Muscle of leg (tissue), 11 donors: ENCODE measurements around the gene NR3C2. TPM values are rescaled to one million over a fixed set of nuclear protein-coding genes. Genes with fewer than 3 reads are reported as not detected.
"Not testable (repeated sequence)": the region's sequence is repeated elsewhere in the genome, so short reads cannot be mapped to it uniquely, and the experiment has no call there.

ENCODE experiments used
- DNase-seq: peaks from one replicate; pipeline ENCODE4 v3.0.0; 2013
- H3K27ac ChIP-seq: one replicate; pipeline ENCODE4 v1.5.1; 2013; ENCODE audit warnings: mild to moderate bottlenecking, low read length, control low read depth
- H3K27me3 ChIP-seq: one replicate; pipeline ENCODE4 v1.6.1; 2013; ENCODE audit warnings: low read length; ENCODE audit not compliant: control insufficient read depth, insufficient read depth
- H3K36me3 ChIP-seq: one replicate; pipeline ENCODE4 v1.6.1; 2013; ENCODE audit warnings: low read length; ENCODE audit not compliant: control insufficient read depth, insufficient read depth
- H3K4me1 ChIP-seq: one replicate; pipeline ENCODE4 v1.6.1; 2013; ENCODE audit warnings: low read length; ENCODE audit not compliant: control insufficient read depth, insufficient read depth
- H3K4me3 ChIP-seq: one replicate; pipeline ENCODE4 v1.5.1; 2013; ENCODE audit warnings: low read length, control low read depth
- H3K9me3 ChIP-seq: replicated peaks from 2 replicates; pipeline ENCODE4 v1.6.1; 2013; ENCODE audit warnings: low read depth, low read length; ENCODE audit not compliant: control insufficient read depth
- WGBS: methylation state at CpG from one replicate; pipeline ENCODE4 v1.1.5; 2013; ENCODE audit warnings: missing lambda C conversion rate; ENCODE audit not compliant: insufficient coverage; 5-methylcytosine and 5-hydroxymethylcytosine counted together
- polyA plus RNA-seq, 8 donors: library from polyadenylated mRNA; unstranded; fragments of 120-200 nt; gene quantifications; one replicate each; pipeline versions ENCODE4 v1.2.1 to v1.2.3, GENCODE V29; 2013; ENCODE audit warnings: inconsistent platforms in 1 of 8, low replicate concordance in 1 of 8; ENCODE audit not compliant: insufficient read length in 8 of 8, insufficient read depth in 1 of 8
- total RNA-seq: library from RNA; stranded (reverse); fragments of 120-200 nt; gene quantifications from one replicate; pipeline ENCODE4 v1.2.4, GENCODE V29; 2013

NR3C2 gene
- total and polyA plus RNA-seq, 9 donors, result 9.2 to 14.7 (median 12.2) TPM

DNA sequence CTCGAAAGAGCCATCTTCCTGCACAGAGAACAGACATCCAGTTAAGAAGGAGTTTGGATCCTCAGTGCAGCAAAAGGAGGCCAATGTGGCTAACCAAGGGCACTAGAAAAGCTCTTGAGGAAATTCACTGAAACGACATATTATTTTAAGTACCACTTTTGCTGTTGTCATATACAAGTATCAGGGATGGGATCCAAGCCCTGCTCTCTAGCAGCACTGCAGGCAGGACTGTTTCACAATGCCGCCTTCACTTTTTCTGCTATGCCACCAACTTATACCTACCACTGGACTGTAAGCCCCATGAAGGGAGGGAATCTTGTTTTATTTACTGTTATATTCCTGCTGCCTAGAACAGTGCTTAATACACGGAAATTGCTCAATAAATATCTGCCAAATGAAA lies 299.0 kb downstream of the NR3C2 start:
- WGBS, result 100% methylated on average over 1 of the region's 4 CpGs
- DNase-seq, result no peak
- no peaks in the 10 kb centered on the region for H3K27me3 ChIP-seq
- no peak overlapping the region for H3K27ac ChIP-seq
- H3K9me3 ChIP-seq, result no peaks in the 10 kb centered on the region
- H3K4me3 ChIP-seq, result no peak overlapping the region
- peaks cover 2% of the 10 kb centered on the region for H3K36me3 ChIP-seq
- peaks cover 3% of the 10 kb centered on the region for H3K4me1 ChIP-seq

DNA sequence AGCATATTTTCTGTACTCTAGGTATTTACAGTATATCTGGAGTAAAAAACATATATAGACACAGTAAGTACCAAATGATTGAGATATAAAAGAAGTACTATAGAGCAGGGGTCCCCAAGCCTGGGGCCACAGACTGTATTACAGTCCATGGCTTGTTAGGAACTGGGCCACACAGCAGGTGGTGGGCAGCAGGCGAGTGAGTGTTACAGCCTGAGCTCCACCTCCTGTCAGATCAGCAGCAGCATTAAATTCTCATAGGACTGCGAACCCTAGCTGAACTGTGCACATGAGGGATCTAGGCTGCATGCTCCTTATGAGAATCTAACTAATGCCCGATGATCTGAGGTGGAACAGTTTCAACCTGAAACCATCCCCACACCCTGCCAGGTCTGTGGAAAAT lies 300.7 kb downstream of the NR3C2 start:
- 41% methylated on average over 2 of the region's 3 CpGs for WGBS
- DNase-seq, result no peak
- H3K4me3 ChIP-seq, result no peak overlapping the region
- no peak overlapping the region for H3K27ac ChIP-seq
- H3K4me1 ChIP-seq, result peaks cover 3% of the 10 kb centered on the region
- H3K9me3 ChIP-seq, result no peaks in the 10 kb centered on the region
- no peaks in the 10 kb centered on the region for H3K27me3 ChIP-seq
- peaks cover 2% of the 10 kb centered on the region for H3K36me3 ChIP-seq

DNA sequence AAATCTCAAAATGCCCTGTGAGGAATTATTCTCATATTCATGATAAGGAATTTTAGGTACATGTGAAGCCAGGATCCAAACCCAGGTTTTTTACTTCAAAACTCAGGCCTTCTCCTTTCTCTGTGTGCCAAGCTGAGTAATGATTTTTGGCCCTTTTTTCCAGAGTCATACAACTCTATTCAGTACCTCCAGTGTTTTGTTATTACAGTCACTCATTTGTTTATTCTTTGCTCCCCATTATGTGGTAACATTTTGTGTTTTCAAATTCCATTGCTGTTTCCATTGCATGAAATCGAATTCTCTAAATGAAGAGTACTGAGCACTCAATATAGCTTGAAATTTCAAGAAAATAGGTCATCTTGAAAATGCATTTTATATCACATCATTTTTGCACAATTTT lies 315.4 kb downstream of the NR3C2 start:
- H3K9me3 ChIP-seq, result peaks cover 30% of the 10 kb centered on the region
- peaks cover 2% of the 10 kb centered on the region for H3K36me3 ChIP-seq
- no peaks in the 10 kb centered on the region for H3K27me3 ChIP-seq
- WGBS, result no CpG with 5 or more reads among the region's 1 CpG
- H3K27ac ChIP-seq, result no peak overlapping the region
- H3K4me1 ChIP-seq, result no peaks in the 10 kb centered on the region
- H3K4me3 ChIP-seq, result no peak overlapping the region
- no peak for DNase-seq

DNA sequence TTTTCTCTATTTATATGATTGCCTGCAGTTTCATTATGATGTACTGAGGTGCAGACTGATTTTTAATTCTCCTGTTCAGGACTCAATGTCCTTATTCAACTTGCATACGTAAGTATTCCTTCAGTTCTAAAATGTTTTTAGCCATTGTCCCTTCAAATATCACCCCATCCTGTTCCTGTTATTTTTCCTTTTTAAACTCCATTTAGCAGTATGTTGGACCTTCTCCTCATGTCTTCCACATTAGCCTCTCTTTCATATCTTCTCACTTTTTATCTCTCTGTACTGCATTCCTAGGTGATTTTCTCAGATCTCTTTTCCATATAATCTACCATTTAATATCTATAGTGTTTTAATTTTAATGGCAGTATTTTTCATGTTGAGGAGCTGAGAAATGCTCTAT lies 317.7 kb downstream of the NR3C2 start:
- 100% methylated on average over 1 of the region's 1 CpG for WGBS

DNA sequence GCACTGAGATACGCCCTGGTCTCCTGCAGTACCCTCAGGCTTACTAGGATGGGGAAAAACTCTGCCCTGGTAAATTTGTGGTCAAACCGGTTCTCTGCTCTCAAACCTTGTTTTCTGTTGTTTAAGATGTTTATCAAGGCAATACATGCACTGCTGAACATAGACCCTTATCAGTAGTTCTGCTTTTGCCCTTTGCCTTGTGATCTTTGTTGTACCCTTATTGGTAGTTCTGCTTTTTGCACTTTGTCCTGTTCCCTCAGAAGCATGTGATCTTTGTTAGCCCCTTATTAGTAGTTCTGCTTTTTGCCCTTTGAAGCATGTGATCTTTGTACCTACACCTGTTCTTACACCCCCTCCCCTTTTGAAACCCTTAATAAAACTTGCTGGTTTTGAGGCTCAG lies 319.1 kb downstream of the NR3C2 start:
- not testable (repeated sequence) for H3K36me3 ChIP-seq, H3K27ac ChIP-seq, H3K4me3 ChIP-seq, DNase-seq, H3K4me1 ChIP-seq, H3K27me3 ChIP-seq
- 100% methylated on average over 1 of the region's 2 CpGs for WGBS
- peaks cover 30% of the 10 kb centered on the region for H3K9me3 ChIP-seq

More for the DNA sequence above, 317.7 kb downstream of the NR3C2 start:
- DNase-seq, result no peak
- H3K9me3 ChIP-seq, result peaks cover 30% of the 10 kb centered on the region
- no peak overlapping the region for H3K4me3 ChIP-seq
- no peaks in the 10 kb centered on the region for H3K27me3 ChIP-seq
- peaks cover 6% of the 10 kb centered on the region for H3K36me3 ChIP-seq
- H3K27ac ChIP-seq, result no peak overlapping the region
- no peaks in the 10 kb centered on the region for H3K4me1 ChIP-seq

DNA sequence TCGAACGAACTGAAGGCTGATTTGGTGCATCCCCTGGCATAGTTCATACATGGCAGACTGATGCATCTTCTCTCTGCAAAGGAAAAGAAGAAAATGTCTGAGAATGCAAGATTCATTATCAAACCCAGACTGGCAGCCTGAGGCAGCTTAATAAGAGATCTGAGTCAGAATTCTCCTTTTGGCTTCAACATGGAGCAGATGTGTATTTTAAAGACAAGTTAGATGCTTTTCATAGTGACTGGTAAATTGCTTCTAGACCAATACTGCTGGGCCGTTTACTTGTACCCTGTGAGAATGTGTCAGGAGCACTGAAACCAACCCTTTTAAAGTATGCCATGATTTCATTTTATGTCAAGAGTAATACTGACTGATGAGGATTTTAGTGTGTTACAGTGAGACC lies 322.0 kb downstream of the NR3C2 start:
- WGBS, result 94% methylated on average over 2 of the region's 3 CpGs
- H3K9me3 ChIP-seq, result peaks cover 24% of the 10 kb centered on the region
- peaks cover 19% of the 10 kb centered on the region for H3K4me1 ChIP-seq
- peaks cover 4% of the 10 kb centered on the region for H3K36me3 ChIP-seq
- no peak overlapping the region for H3K27ac ChIP-seq
- DNase-seq, result no peak
- H3K4me3 ChIP-seq, result no peak overlapping the region
- H3K27me3 ChIP-seq, result no peaks in the 10 kb centered on the region

DNA sequence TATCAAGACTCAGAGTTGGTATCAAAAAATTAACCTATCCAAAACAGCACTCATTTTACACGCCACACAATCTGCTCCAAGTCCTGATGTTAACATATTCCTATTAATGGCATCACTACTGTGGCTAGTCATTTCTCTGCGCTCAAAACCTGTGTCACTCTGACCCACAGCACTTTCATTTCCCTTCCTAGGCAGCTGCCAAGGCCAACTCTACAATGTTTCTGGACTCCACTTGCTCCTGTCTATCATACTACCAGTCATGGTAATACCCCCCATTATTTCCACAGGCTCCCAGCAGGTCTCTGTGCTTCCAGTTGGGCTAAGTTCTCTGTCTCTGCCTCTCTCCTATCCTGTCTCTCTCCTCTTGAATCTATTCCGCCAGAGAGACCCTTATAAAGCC lies 323.6 kb downstream of the NR3C2 start:
- no peaks in the 10 kb centered on the region for H3K27me3 ChIP-seq
- H3K27ac ChIP-seq, result peak overlapping the region; percentile 70
- peaks cover 9% of the 10 kb centered on the region for H3K9me3 ChIP-seq
- WGBS, result 70% methylated on average over 3 of the region's 3 CpGs
- peaks cover 8% of the 10 kb centered on the region for H3K36me3 ChIP-seq
- no peak overlapping the region for H3K4me3 ChIP-seq
- DNase-seq, result peak; percentile 75
- H3K4me1 ChIP-seq, result peaks cover 19% of the 10 kb centered on the region

DNA sequence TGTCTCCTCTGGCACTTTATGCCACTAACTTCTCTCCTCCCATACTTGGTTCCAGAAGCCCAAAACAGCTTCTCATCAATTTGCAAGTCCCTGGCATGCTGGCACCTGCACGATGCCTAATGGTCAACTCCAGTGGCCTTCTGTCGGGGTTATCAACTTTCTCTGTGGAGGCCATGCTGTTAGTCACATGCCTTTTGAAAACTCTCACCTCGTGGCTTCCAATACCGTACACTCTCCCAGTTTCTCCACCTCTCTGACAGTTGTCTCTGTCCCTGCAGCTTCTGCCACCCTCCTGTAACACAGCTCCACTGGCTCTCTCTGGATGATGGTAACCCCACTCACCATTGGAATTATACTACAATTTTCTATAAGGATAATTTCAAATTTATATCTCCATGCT lies 324.0 kb downstream of the NR3C2 start:
- peak overlapping the region; percentile 70 for H3K27ac ChIP-seq
- WGBS, result 97% methylated on average over 4 of the region's 4 CpGs
- DNase-seq, result no peak
- H3K4me1 ChIP-seq, result peaks cover 19% of the 10 kb centered on the region
- H3K9me3 ChIP-seq, result peaks cover 5% of the 10 kb centered on the region
- peaks cover 11% of the 10 kb centered on the region for H3K36me3 ChIP-seq
- H3K27me3 ChIP-seq, result no peaks in the 10 kb centered on the region
- no peak overlapping the region for H3K4me3 ChIP-seq

DNA sequence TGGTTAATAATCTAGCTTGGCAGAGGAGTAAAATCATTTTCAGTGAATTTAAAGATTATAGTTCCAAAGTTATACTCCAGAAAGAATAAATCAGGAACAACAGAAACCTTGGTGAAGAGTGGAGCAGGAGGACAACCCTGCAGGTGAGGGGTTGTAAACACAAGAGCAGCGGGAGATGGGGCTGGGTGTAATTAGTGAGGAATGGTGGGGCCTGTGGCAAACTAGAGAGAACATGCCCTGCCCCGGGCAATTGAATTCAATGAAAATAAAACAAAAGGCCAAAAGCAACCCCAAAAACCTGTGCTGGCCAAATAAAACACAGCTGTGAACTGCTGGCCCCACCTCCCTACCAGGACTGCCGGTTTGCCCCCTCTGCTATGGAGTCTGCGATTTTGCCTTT lies 325.2 kb downstream of the NR3C2 start:
- peaks cover 19% of the 10 kb centered on the region for H3K4me1 ChIP-seq
- H3K4me3 ChIP-seq, result no peak overlapping the region
- H3K9me3 ChIP-seq, result no peaks in the 10 kb centered on the region
- DNase-seq, result no peak
- no peaks in the 10 kb centered on the region for H3K27me3 ChIP-seq
- peaks cover 11% of the 10 kb centered on the region for H3K36me3 ChIP-seq
- WGBS, result 60% methylated on average over 3 of the region's 4 CpGs
- no peak overlapping the region for H3K27ac ChIP-seq

DNA sequence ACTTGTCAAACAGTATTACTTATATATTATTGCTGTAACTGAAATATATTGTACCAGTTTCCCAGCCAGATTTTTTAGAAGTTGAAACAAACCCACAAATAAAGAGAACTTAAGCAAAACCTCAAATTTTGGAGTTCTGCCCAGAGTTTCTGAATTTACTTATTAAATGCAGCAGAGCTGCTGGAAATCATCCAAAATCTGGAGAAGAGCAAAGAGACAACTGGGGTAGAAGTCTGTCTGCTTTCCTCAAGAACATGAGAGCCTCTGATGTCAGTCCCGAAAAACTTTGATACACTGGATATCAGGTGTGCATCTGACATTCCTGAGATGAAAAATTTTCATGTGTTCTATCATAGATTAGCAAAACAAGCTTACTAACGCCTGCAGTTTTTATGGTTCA lies 325.9 kb downstream of the NR3C2 start:
- H3K27ac ChIP-seq, result no peak overlapping the region
- no peaks in the 10 kb centered on the region for H3K27me3 ChIP-seq
- no CpG with 5 or more reads among the region's 2 CpGs for WGBS
- H3K9me3 ChIP-seq, result no peaks in the 10 kb centered on the region
- DNase-seq, result peak; percentile 99
- H3K36me3 ChIP-seq, result peaks cover 11% of the 10 kb centered on the region
- peaks cover 19% of the 10 kb centered on the region for H3K4me1 ChIP-seq
- no peak overlapping the region for H3K4me3 ChIP-seq

DNA sequence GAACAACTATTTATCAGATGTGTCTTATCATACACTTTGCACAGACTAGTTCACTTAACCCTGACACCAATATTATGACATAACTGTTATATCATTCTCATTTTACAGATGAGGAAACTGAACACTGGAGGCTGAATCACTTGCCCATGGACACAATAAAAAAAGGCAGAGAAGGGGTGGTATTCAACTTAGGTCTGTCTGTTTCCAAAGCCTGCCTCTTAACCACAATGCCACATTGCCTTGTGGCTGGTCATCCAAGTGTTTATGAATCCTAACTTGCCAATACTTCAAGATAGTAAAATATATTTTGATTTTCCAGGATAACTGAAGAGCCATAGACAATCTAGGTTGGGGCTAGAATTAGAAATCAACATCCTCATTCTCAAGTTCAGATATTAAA lies 327.8 kb downstream of the NR3C2 start:
- Histone ChIP-seq H3K4me1 (peaks cover 20% of the 10 kb centered on the region), H3K36me3 (peaks cover 7% of the 10 kb centered on the region), H3K4me3 (no peak overlapping the region), H3K9me3 (no peaks in the 10 kb centered on the region), H3K27ac (no peak overlapping the region), H3K27me3 (no peaks in the 10 kb centered on the region)
- no peak for DNase-seq
